ENCODE measurements around the gene STAM2. TPM values are rescaled to one million over a fixed set of nuclear protein-coding genes. Genes with fewer than 3 reads are reported as not detected.
A peak's percentile ranks its signal among the peaks of the same experiment; 100 is the strongest.

Gene STAM2
- total and polyA plus RNA-seq, 2 of the 13 experiments (the other 11 are each of a cell fraction or from before 2014, with no cell fraction given): 14.7 to 24.1 TPM

- TF ChIP-seq NFIB (CRISPR knock-in tag; IDR thresholded peaks at IDR 0.05; ENCODE audit: borderline replicate concordance) (no peak), ZBTB40 (IDR thresholded peaks at IDR 0.05) (peak; percentile 60), ZBTB40 (CRISPR knock-in tag; IDR thresholded peaks at IDR 0.05) (peak; percentile 66), HNRNPUL1 (IDR thresholded peaks at IDR 0.05; ENCODE audit: low read depth, low read length) (peak; percentile 57; the same call in 1 of the 2 replicates), ZNF431 (CRISPR knock-in tag; IDR thresholded peaks at IDR 0.05; ENCODE audit: borderline replicate concordance, low read depth) (peak; percentile 15; the same call in 1 of the 2 replicates), PTBP1 (IDR thresholded peaks at IDR 0.05; ENCODE audit: low read depth, low read length, poor library complexity, severe bottlenecking) (peak; percentile 98), KMT2B (CRISPR knock-in tag; IDR thresholded peaks at IDR 0.05) (peak; percentile 99), MLXIP (CRISPR knock-in tag; IDR thresholded peaks at IDR 0.05; ENCODE audit: borderline replicate concordance) (peak; percentile 84; the same call in 1 of the 2 replicates), ZNF558 (CRISPR knock-in tag; IDR thresholded peaks at IDR 0.05; ENCODE audit: borderline replicate concordance) (no peak; the same call in 1 of the 2 replicates), BRCA1 (CRISPR knock-in tag; IDR thresholded peaks at IDR 0.05) (no peak; the same call in none of the 2 replicates), LRRFIP1 (CRISPR knock-in tag; conservative IDR thresholded peaks at IDR 0.05) (peak; percentile 78; the same call in 1 of the 2 replicates), ZNF354B (CRISPR knock-in tag; IDR thresholded peaks at IDR 0.05) (peak; percentile 90; the same call in 1 of the 2 replicates), ATM (IDR thresholded peaks at IDR 0.05; ENCODE audit: borderline replicate concordance) (no peak), JUNB (CRISPR knock-in tag; IDR thresholded peaks at IDR 0.05; ENCODE audit: borderline replicate concordance) (no peak)
Observed at GRCh38 chr2:152175368-152176112, at the start of gene STAM2 (continued).
